HG03280 (cell line): ENCODE measurements around the gene CNTRL.
"Not testable (repeated sequence)": the region's sequence is repeated elsewhere in the genome, so short reads cannot be mapped to it uniquely, and the experiment has no call there.

ENCODE experiments used
- ATAC-seq: cut with Tn5 transposase; IDR thresholded peaks from one replicate; pipeline ENCODE4 v1.9.1; 2021; ENCODE audit warnings: mild to moderate bottlenecking, moderate library complexity; ENCODE audit not compliant: unreplicated experiment

CNTRL gene

DNA sequence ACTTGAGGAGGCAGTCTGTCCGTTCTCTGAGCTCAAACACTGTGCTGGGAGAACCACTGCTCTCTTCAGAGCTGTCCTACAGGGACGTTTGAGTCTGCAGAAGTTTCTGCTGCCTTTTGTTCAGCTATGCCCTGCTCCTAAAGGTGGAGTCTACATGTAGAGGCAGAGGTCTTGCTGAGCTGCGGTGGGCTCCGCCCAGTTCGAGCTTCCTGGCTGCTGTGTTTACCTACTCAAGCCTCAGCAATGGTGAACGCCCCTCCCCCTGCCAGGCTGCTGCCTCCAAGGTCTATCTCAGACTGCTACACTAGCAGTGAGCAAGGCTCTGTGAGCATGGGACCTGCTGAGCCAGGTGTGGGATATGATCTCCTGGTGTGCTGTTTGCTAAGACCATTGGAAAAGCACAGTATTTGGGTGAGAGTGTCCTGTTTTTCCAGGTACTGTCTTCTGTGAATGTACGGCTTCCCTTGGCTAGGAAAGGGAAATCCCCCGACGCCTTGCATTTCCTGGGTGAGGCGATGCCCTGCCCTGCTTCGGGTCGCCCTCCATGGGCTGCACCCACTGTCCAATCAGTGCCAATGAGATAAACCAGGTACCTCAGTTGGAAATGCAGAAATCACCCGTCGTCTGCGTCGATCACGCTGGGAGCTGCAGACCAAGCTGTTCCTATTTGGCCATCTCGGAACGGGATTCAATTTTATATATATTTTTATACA is 58.5 kb downstream of the CNTRL start:
- ATAC-seq, result no peak

DNA sequence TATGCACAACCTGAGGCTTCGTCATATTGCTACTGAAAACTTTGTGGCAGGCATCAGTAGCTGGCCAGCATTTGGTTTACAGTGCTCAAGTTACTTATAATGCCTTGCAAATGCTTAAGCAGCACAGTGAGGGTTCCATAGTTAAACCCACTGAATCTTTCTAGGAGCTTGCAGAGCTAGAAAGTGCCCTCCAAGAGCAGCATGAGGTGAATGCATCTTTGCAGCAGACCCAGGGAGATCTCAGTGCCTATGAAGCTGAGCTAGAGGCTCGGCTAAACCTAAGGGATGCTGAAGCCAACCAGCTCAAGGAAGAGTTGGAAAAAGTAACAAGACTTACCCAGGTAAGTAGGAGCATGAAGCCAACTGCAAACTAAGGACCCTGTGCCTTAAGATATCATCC is 60.9 kb downstream of the CNTRL start:
- ATAC-seq, result no peak

- no peak for ATAC-seq
Observed at GRCh38 chr9:121138561-121138960, 63.8 kb downstream of the CNTRL start.

DNA sequence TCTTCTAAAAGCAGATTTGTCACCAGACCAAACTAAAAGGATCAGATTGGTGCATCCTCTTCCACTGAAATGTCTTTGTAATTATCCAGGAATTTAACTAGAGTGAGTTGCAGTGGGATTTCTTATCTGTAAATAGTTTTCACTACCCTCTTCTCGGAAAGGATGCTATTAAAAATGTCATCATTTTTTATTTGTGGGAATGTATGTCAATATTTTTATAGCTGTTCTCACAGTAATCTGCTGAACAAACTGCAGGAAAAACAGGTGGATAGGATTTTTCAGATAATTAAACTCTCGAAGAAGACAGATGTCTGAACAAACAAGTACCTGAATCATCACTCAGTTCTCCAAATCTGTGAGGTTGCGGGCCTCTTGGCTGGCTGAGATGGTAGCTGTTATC is 64.2 kb downstream of the CNTRL start:
- no peak for ATAC-seq

DNA sequence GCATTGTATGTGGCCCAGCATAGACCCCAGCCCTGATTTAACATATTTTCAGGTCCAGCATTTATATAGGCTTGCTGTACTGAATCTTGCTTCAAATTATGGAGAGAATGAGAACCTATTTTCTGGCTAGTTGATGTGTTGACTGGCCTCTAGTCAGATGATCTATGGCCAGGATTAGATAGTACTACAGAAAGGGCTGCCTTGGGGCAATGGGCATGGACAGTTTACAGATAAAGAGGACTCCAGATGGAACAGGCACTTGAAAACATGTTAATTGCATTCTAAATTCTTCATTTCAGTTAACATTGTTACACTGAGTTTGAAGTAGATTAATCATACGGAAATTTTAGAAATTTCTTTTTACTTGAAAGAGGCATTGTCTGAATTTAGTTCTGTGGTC is 65.4 kb downstream of the CNTRL start:
- no peak for ATAC-seq

DNA sequence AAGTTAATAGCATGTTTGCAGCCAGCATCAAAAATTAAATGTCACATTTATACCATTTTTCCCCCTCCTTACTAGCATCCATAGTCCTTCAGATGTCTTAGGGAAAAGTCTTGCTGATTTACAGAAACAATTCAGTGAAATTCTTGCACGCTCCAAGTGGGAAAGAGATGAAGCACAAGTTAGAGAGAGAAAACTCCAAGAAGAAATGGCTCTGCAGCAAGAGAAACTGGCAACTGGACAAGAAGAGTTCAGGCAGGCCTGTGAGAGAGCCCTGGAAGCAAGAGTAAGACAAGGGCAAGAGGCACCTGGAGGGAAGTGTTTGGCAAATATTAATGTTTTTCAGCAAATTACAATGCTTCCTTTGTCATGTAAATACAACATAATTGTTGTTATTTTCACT is 66.6 kb downstream of the CNTRL start:
- no peak for ATAC-seq

GRCh38 chr9:121141706-121142105 is 67.0 kb downstream of the CNTRL start:
- no peak for ATAC-seq

- no peak for ATAC-seq
Observed at GRCh38 chr9:121143771-121144170, 69.0 kb downstream of the CNTRL start.

DNA sequence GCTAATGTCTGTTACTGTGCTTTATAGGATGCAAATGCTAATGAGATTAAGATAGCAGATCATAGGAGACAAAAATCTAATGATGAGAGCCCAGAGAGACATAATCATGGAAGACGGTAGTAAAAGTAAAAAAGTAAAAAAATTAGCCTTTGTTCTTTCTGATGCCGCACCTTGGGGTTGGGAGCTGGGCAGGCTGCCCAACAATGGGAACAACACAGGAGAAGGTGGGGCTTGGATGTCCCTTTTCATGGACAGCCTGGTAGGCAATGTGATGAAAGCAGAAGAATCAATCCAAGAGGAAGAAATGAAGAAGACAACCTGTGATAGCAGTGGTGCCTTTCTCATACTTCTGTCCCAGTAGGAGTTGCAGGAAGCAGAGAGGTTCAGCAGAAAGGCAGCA is 69.7 kb downstream of the CNTRL start:
- ATAC-seq, result no peak

DNA sequence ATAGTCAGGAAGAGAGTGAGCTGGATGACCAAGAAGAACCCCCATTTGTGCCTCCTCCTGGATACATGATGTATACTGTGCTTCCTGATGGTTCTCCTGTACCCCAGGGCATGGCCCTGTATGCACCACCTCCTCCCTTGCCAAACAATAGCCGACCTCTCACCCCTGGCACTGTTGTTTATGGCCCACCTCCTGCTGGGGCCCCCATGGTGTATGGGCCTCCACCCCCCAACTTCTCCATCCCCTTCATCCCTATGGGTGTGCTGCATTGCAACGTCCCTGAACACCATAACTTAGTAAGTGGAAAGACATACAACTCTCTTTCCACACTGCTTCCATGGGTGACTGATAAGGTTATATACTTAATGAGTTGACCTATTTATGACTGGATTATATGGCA is 75.4 kb downstream of the CNTRL start:
- no peak for ATAC-seq

DNA sequence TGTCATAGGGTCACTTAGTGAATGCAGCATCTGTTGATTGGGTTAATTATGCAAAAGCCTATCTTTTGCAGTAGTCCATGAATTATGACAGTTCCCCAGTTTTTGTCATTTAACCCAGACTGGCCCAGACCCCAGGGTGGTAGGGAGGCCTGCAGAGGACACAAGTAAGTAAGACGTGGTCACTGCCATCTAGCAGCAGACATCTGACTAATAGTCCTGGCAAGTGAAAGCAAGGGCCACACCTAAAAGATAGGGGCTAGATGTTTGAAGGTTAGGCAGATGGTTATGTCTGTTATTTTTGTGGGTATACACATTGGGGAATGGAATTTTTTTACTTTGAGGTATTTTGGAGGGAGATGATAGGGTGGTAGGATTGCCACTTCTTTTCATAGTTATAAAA is 78.9 kb downstream of the CNTRL start:
- ATAC-seq, result no peak

- ATAC-seq, result no peak
Observed at GRCh38 chr9:121154782-121155181, 80.0 kb downstream of the CNTRL start.

DNA sequence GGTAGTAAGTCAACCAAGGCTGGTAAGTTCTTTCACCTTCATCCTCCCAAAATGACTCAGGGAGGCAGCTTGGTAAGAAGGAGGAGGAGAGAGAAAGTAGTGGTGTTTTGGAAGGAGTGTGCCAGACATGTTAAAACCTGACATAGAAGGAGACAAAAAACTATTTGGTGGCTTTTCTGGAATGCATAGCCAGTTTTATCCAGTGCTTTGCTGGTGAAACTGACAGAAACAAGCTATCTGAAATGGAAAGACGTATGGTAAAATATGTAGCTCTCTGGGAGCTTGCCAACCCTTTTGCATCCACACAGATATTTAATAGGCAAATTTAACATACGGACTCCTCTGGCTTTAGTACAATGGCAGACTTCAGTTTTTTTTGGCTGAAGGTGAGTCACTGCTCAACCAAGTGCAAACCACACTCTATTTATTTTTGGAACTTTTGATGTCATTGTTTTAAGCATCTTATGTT is 81.5 kb downstream of the CNTRL start:
- ATAC-seq, result peak; percentile 65

GRCh38 chr9:121157939-121158338 is 83.2 kb downstream of the CNTRL start:
- no peak for ATAC-seq

DNA sequence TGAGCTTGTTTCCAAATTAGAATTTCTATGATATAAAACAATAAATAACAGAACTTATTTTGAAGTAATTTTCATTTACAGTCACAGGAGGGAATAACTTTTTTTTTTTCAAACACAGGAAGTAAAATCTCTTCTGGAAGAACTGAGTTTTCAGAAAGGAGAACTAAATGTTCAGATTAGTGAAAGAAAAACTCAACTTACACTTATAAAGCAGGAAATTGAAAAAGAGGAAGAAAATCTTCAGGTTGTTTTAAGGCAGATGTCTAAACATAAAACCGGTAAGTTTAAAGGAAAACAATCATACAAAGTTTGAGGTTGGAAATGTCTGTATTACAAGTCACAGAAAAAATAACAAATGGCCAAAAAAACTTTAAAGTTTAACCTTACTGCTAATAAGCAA is 85.3 kb downstream of the CNTRL start:
- ATAC-seq, result no peak

GRCh38 chr9:121168052-121168451 is 93.3 kb downstream of the CNTRL start:
- ATAC-seq, result no peak

GRCh38 chr9:121169094-121169601 is 94.4 kb downstream of the CNTRL start:
- ATAC-seq, result no peak

- no peak for ATAC-seq
Observed at GRCh38 chr9:121171236-121171635, 96.5 kb downstream of the CNTRL start.

- ATAC-seq, result no peak
Observed at GRCh38 chr9:121172726-121173487, 98.2 kb downstream of the CNTRL start.

DNA sequence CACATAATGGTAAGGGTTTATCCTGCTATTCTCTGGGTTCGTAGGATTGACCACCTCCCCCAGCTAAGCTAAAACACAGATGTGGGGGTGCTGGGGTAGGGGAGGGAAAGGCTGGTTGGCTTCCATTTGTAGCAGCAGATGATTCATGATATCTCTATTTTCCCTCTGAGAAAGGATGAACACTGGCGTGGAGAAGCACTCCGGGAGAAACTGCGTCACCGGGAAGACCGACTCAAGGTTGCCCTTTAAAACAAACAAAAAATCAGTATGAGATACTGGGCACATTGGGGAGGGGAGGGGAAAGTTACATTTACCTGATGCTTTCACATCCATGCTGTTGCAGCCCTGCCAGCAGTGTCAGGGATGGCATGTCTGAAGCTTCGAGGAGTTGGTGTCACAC is 98.7 kb downstream of the CNTRL start:
- no peak for ATAC-seq

DNA sequence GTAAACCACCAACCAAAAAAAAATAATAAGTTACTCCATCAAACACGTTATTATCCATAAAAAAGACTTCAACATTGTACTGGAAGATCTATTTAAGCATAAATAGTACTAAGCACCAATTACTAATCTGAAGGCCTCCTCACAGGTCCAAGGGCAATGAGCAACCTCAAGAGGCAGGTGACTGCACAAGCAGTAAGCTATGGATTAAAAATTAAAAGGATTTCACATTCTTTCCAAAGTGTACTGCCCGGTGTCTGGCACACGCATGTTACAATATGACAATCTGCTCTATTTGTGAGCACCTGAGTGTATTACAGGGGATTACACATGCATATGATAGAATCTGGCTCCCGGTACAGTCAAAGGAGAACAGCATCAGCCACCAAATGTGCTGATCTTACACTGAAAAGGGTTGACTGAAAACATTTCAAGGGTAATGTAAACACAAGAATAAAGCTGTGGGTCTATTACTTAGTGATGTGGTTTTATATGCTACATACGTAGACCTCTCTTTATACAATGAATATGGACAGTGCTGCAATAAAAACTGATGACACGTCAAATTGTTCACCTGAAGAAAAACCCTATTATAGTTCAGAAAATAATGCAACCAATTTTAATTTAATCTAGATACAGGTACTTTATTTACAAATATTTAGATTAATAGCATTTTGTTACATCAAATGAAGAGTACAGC is 104.1 kb downstream of the CNTRL start:
- no peak for ATAC-seq

DNA sequence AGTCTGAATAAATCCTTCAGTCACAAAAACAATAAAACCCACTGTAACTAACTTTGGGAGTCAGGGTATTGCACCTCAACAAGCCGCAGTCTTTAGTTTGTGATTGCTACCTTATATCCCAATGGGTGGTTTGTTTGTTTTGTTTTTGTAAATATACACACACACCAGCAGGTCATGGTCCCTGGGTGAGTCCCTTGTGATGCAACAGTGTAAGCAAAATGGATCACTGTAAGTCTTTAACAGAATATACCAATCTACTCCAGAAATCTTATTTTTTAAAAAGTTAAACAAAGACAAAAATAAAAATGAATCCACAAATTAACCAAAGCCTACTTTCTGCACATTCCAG is 104.6 kb downstream of the CNTRL start:
- not testable (repeated sequence) for ATAC-seq
